ENCODE data around the gene ACADL. TPM values are rescaled to one million over a fixed set of nuclear protein-coding genes. Genes with fewer than 3 reads are reported as not detected.
A peak's percentile ranks its signal among the peaks of the same experiment; 100 is the strongest.

The ACADL gene
- total RNA-seq, 1 donor from 2014 or later = 0.38 TPM

DNA sequence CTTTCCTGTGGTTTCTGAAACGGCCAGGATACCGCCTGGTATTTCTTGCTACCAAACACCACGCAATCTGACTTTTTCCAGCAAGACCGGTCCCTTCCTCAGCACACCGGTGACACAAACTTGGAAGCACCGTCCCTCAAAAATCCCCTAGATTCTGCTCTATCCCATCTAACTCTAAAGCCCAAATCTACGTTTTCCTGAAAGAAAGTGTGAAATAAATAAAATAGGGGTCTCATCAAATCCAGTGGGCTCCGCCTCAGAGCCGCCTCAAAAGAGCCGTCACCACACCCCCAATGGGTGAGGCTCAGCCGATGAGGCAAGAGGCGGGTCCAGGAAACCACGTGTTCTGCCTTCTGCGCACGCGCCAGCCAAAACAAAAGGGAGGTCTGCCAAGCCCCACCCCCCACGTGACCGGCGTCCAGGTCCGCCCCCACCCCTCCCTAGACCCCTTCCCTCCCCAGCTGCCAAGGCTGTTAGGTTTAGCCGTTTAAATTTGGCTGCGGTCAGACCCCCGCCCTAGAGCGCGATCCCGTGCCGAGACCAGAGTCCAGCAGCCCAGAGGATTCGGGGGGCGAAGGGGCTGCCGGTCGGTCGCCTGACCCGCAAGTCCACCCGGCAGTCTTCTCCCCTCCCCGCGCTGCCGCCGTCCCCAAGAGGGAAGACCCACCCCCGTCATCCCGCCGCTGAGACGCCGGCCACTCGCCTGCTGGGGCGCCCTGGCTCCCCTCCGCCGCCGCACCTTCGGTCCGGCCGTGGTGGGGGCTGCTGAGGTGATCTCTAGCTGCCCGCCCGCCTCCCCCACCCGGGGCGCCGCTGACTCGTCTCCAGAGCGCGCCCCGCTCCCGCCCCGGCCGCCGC is 54.6 kb downstream of the ACADL start:
- H3K27me3 Mint-ChIP-seq = no peaks in the 10 kb centered on the region
- no peaks in the 10 kb centered on the region for H3K9me3 Mint-ChIP-seq (ENCODE audit: low read depth)
- H3K4me3 Mint-ChIP-seq (ENCODE audit: low read depth) = peak overlapping the region; percentile 99
- H3K27ac Mint-ChIP-seq = peak overlapping the region; percentile 98
- H3K36me3 Mint-ChIP-seq (ENCODE audit: insufficient read depth) = no peaks in the 10 kb centered on the region
- TF ChIP-seq, protein P1, sequence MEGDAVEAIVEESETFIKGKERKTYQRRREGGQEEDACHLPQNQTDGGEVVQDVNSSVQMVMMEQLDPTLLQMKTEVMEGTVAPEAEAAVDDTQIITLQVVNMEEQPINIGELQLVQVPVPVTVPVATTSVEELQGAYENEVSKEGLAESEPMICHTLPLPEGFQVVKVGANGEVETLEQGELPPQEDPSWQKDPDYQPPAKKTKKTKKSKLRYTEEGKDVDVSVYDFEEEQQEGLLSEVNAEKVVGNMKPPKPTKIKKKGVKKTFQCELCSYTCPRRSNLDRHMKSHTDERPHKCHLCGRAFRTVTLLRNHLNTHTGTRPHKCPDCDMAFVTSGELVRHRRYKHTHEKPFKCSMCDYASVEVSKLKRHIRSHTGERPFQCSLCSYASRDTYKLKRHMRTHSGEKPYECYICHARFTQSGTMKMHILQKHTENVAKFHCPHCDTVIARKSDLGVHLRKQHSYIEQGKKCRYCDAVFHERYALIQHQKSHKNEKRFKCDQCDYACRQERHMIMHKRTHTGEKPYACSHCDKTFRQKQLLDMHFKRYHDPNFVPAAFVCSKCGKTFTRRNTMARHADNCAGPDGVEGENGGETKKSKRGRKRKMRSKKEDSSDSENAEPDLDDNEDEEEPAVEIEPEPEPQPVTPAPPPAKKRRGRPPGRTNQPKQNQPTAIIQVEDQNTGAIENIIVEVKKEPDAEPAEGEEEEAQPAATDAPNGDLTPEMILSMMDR (IDR thresholded peaks at IDR 0.05; ENCODE audit: unreplicated experiment) = peak; percentile 17
- DNase-seq (ENCODE audit: low spot score, unreplicated experiment) = peak; percentile 97
- H3K4me1 Mint-ChIP-seq (ENCODE audit: low read depth) = peaks cover 26% of the 10 kb centered on the region

DNA sequence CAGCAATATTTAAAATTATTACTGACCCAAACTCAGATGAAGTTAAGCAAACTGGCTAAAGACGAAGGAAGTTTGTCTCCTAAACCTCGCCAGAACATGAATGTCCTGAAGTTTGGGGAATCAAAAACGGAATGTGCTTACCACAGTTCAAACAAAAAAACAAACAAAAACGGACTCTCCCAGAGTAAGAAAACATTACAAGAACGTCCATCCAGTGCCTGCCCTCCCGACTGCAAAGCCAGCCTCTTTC is 55.1 kb downstream of the ACADL start:
- Mint-ChIP-seq H3K27me3 (no peaks in the 10 kb centered on the region), H3K4me1 (ENCODE audit: low read depth) (peaks cover 26% of the 10 kb centered on the region), H3K36me3 (ENCODE audit: insufficient read depth) (no peaks in the 10 kb centered on the region), H3K27ac (peak overlapping the region; percentile 98), H3K9me3 (ENCODE audit: low read depth) (no peaks in the 10 kb centered on the region), H3K4me3 (ENCODE audit: low read depth) (peak overlapping the region; percentile 99)
- TF ChIP-seq, protein P1 (IDR thresholded peaks at IDR 0.05; ENCODE audit: unreplicated experiment) = no peak
- DNase-seq (ENCODE audit: low spot score, unreplicated experiment) = no peak

DNA sequence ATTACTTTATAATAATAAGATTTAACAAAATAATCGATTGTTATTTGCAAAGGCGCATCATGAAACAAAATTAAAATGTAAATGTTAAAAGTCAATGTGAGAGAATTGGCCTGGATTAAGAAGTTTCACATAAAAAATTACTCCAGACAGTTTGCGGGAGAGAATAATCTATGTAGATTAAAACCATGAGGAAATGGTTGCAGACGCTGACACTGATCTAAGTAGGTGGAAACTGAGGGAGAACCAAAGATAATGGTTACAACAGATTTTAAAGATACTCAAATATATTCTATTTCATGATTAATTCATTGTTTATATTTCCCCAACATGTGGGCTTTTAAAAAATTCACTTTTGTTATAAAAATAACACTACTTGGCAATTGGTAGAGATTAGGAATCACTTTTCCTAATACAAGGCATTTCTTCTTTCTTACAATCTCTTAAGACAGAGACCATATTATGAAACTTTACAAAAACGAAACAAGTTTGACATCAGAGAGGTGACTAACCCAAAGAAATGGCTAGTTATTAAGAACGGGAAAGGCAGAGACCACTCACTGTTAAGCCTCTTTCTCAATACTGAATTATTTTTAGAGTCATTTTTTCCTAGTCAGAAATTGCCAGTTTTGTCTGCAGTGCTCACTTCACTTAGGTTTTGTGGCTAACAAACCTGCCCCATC is 55.6 kb downstream of the ACADL start:
- no peak for DNase-seq (ENCODE audit: low spot score, unreplicated experiment)
- Mint-ChIP-seq H3K27me3 (no peaks in the 10 kb centered on the region), H3K36me3 (ENCODE audit: insufficient read depth) (no peaks in the 10 kb centered on the region), H3K4me3 (ENCODE audit: low read depth) (peak overlapping the region; percentile 99), H3K27ac (peak overlapping the region; percentile 98), H3K4me1 (ENCODE audit: low read depth) (peaks cover 26% of the 10 kb centered on the region), H3K9me3 (ENCODE audit: low read depth) (no peaks in the 10 kb centered on the region)
- TF ChIP-seq, protein P1 (IDR thresholded peaks at IDR 0.05; ENCODE audit: unreplicated experiment) = no peak

DNA sequence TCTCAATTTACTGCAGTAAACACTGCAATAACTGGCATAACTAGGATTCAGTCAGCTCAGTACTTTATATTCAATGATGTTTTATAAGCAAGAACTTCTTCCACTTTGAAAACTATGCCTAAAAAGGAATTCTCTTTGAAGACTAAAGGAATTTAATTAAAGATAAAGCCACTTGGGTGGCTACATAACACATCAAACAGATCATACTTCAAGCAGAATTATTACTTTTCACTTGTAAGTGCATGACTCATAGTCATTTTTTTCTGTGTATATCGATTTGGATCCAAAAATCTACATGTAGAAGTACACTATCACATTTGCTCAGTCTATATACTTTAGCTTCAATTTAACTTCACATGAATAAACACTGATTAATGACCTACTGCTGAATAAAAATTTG is 58.0 kb downstream of the ACADL start:
- Mint-ChIP-seq H3K4me1 (ENCODE audit: low read depth) (peaks cover 35% of the 10 kb centered on the region), H3K36me3 (ENCODE audit: insufficient read depth) (no peaks in the 10 kb centered on the region), H3K9me3 (ENCODE audit: low read depth) (no peaks in the 10 kb centered on the region), H3K27me3 (no peaks in the 10 kb centered on the region), H3K4me3 (ENCODE audit: low read depth) (no peak overlapping the region), H3K27ac (no peak overlapping the region)
- no peak for DNase-seq (ENCODE audit: low spot score, unreplicated experiment)
- TF ChIP-seq, protein P1 (IDR thresholded peaks at IDR 0.05; ENCODE audit: unreplicated experiment) = no peak

DNA sequence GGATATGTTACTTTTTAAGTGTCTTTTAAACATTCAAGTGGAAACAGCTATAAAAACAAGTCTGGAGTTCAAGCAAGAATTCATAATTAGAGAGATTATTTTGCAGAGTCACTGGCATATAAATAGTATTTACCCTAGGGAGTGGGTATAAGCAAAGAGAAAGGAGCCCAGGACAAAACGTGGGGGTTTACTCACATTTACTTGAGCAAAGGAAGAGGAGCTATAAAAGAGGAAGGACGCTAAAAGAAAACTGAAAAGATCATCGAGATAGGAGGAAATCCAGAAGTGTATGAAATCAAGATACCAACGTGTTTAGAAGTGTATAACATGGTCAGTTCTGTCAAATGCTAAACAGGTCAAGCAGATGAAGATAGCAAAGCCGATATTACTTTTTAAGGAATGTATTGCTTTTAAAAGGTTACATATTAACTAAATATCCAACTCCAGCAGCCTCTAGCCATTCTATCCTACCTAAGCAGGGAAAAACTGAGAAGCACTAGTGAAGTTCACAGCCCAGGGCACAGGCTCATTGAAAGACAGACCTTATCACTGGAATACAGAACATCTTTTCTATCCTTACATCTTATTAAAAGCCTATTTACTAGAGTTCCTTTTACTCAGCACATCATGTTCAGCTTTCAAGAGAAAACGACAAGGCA is 62.7 kb downstream of the ACADL start:
- peaks cover 3% of the 10 kb centered on the region for H3K9me3 Mint-ChIP-seq (ENCODE audit: low read depth)
- TF ChIP-seq, protein P1 (IDR thresholded peaks at IDR 0.05; ENCODE audit: unreplicated experiment) = no peak
- peaks cover 5% of the 10 kb centered on the region for H3K36me3 Mint-ChIP-seq (ENCODE audit: insufficient read depth)
- peaks cover 21% of the 10 kb centered on the region for H3K4me1 Mint-ChIP-seq (ENCODE audit: low read depth)
- H3K27me3 Mint-ChIP-seq = no peaks in the 10 kb centered on the region
- no peak overlapping the region for H3K4me3 Mint-ChIP-seq (ENCODE audit: low read depth)
- H3K27ac Mint-ChIP-seq = peak overlapping the region; percentile 58
- DNase-seq (ENCODE audit: low spot score, unreplicated experiment) = no peak

Measured in progenitor cell of endocrine pancreas (in vitro differentiated cells).